GM18867 (cell line): ENCODE results near the gene CASKIN2.

ENCODE experiments used
- ATAC-seq: cut with Tn5 transposase; IDR thresholded peaks from one replicate; pipeline ENCODE4 v1.9.1; 2021; ENCODE audit warnings: mild to moderate bottlenecking, moderate library complexity; ENCODE audit not compliant: unreplicated experiment

Gene CASKIN2

GRCh38 chr17:75547091-75547490 lies 31.8 kb upstream of the CASKIN2 start:
- ATAC-seq: no peak

GRCh38 chr17:75546181-75546580 lies 30.8 kb upstream of the CASKIN2 start:
- ATAC-seq: no peak

GRCh38 chr17:75544250-75544649 lies 28.9 kb upstream of the CASKIN2 start:
- no peak for ATAC-seq

- ATAC-seq: no peak
Observed at GRCh38 chr17:75542728-75543336, 27.5 kb upstream of the CASKIN2 start.

GRCh38 chr17:75542229-75542628 lies 26.9 kb upstream of the CASKIN2 start:
- ATAC-seq: no peak

GRCh38 chr17:75540923-75541503 lies 25.7 kb upstream of the CASKIN2 start:
- ATAC-seq: no peak

GRCh38 chr17:75539967-75540729 lies 24.8 kb upstream of the CASKIN2 start:
- no peak for ATAC-seq

- no peak for ATAC-seq
Observed at GRCh38 chr17:75536366-75536765, 21.0 kb upstream of the CASKIN2 start.

- ATAC-seq: no peak
Observed at GRCh38 chr17:75535871-75536270, 20.5 kb upstream of the CASKIN2 start.

GRCh38 chr17:75535119-75535537 lies 19.8 kb upstream of the CASKIN2 start:
- peak; percentile 51 for ATAC-seq

- no peak for ATAC-seq
Observed at GRCh38 chr17:75531721-75532072, 16.4 kb upstream of the CASKIN2 start.

- ATAC-seq: no peak
Observed at GRCh38 chr17:75530837-75531720, 15.7 kb upstream of the CASKIN2 start.

- ATAC-seq: no peak
Observed at GRCh38 chr17:75526555-75527270, 11.4 kb upstream of the CASKIN2 start.

- ATAC-seq: peak; percentile 14
Observed at GRCh38 chr17:75525806-75526554, 10.6 kb upstream of the CASKIN2 start.

- peak; percentile 81 for ATAC-seq
Observed at GRCh38 chr17:75524970-75525805, 9.9 kb upstream of the CASKIN2 start, which contains the start of gene LLGL2. Gene LLGL2 (plus strand): TSS chr17:75525697. CDS start chr17:75543427, 17,730 bp downstream.

GRCh38 chr17:75524269-75524969 lies 9.1 kb upstream of the CASKIN2 start:
- no peak for ATAC-seq

GRCh38 chr17:75523647-75524046 lies 8.3 kb upstream of the CASKIN2 start:
- no peak for ATAC-seq
